ENCODE measurements around the gene SLC25A4.

SLC25A4 gene

DNA sequence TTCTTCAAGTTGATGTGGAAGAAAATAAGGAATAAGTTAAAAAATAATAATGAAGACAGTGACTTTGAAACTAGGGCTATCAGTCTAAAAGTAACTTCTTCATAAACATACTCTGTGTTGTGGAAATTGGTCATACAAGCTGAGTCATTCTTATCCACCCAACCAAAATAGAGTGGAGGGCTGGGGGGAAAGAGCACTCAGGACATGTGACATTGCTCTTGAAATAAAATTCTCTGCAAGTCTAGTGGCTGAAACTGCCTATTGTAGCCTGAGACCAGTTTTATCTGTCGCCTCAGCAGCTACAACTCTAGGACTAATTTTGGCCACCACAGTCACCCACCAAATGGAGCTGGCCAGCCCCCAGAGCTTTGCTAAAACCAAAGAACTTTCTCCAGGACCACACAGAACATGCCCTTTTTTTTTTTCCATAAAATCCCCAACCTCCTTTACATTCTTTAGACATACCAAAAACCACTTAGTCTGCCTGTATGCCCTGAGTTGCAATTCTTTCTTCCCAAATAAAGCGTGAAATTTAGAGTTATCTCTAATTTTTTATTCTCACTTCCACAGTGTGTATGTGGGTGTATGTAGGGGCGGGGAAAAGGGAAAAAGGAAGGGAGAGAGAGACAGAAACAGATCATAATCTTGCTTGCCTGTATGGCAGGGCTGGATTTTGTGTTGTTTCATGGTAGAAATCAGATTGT is 23.0 kb upstream of the SLC25A4 start:
- peaks cover 4% of the 10 kb centered on the region for H3K4me1 ChIP-seq (ENCODE audit: control insufficient read depth, insufficient read depth, low read length)
- H3K9me3 ChIP-seq (ENCODE audit: control insufficient read depth in 2 of 2, low read length in 2 of 2), result no peaks in the 10 kb centered on the region
- no peaks in the 10 kb centered on the region for H3K36me3 ChIP-seq (ENCODE audit: control insufficient read depth in 2 of 2, insufficient read depth in 2 of 2, low read length in 2 of 2)
- H3K9ac ChIP-seq (ENCODE audit: low read length in 2 of 2), result no peak overlapping the region
- no peaks in the 10 kb centered on the region for H3K27me3 ChIP-seq (ENCODE audit: control insufficient read depth in 1 of 2, insufficient read depth in 2 of 2, low read length in 2 of 2)
- H3K4me3 ChIP-seq (ENCODE audit: low read length in 2 of 2), result no peak overlapping the region
- no peak overlapping the region for H3K27ac ChIP-seq (ENCODE audit: low read length)

DNA sequence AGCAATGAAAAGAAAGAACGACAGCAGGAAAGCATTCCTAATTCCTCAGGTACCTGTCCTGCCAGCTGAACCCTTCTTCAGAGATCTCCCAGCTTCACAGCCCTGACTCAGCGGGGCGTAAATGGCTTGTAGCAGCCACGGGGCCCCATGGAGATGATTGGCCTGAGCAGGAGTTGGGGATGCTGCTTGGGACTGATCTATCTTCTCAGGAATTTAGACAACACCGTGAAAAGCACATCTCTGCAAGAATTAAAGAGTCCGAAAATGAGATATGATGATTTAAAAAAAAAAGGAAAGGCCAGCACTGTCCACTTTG is 22.5 kb upstream of the SLC25A4 start:
- no peak overlapping the region for H3K4me3 ChIP-seq (ENCODE audit: low read length in 2 of 2)
- H3K4me1 ChIP-seq (ENCODE audit: control insufficient read depth, insufficient read depth, low read length), result peaks cover 4% of the 10 kb centered on the region
- H3K36me3 ChIP-seq (ENCODE audit: control insufficient read depth in 2 of 2, insufficient read depth in 2 of 2, low read length in 2 of 2), result no peaks in the 10 kb centered on the region
- H3K9ac ChIP-seq (ENCODE audit: low read length in 2 of 2), result no peak overlapping the region
- no peaks in the 10 kb centered on the region for H3K9me3 ChIP-seq (ENCODE audit: control insufficient read depth in 2 of 2, low read length in 2 of 2)
- no peaks in the 10 kb centered on the region for H3K27me3 ChIP-seq (ENCODE audit: control insufficient read depth in 1 of 2, insufficient read depth in 2 of 2, low read length in 2 of 2)
- no peak overlapping the region for H3K27ac ChIP-seq (ENCODE audit: low read length)

DNA sequence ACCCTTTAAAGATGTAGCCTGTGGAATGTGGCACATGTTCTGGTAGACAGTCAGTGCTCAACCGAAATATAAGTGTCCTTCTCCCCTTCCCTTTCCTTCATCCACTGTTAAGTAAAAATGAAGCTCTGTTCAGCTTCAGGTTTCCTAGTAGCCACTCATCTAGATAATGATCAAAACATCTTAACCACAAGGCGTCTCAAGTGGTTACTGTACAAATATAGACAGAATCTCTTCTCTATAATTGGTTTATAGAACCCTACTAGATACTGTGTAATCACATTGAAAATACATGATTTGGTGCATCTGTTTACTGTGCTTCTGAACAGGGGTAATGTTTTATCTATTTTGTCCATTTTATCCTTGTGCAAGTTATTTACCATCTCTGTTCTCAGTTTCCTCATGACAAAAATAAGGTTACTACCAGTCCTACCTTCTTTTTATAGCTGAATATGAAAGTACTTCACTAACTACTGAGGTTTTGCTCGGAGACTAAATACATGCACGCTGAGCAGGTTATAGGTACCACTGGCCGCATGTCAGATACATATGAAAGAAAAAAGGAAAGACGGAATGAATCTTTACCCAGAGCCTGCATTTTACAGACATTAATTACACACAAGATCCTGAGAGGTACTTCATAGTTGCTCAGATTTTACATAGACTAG is 20.3 kb upstream of the SLC25A4 start:
- Histone ChIP-seq H3K4me1 (ENCODE audit: control insufficient read depth, insufficient read depth, low read length) (peaks cover 9% of the 10 kb centered on the region), H3K9ac (ENCODE audit: low read length in 2 of 2) (no peak overlapping the region), H3K36me3 (ENCODE audit: control insufficient read depth in 2 of 2, insufficient read depth in 2 of 2, low read length in 2 of 2) (no peaks in the 10 kb centered on the region), H3K27me3 (ENCODE audit: control insufficient read depth in 1 of 2, insufficient read depth in 2 of 2, low read length in 2 of 2) (no peaks in the 10 kb centered on the region), H3K27ac (ENCODE audit: low read length) (no peak overlapping the region), H3K4me3 (ENCODE audit: low read length in 2 of 2) (no peak overlapping the region), H3K9me3 (ENCODE audit: control insufficient read depth in 2 of 2, low read length in 2 of 2) (no peaks in the 10 kb centered on the region)

DNA sequence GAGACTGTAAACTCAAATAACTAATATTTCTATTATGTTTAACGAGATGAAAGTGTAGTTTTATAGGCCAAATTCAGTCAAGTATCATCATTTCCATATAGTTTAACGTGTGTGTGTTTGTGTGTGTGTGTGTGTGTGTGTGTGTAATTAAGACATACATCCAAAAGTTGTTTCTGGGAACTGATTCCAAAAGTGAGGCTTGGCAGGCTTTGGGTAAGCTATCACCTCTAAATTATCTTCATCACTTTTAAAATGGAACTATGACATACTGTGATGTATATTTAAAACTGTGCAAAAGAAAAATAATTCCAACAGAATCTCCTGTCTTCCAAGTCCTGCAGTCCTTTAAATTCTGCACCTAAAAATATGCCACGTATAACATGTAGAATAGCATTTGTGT is 19.1 kb upstream of the SLC25A4 start:
- Histone ChIP-seq H3K9me3 (ENCODE audit: control insufficient read depth in 2 of 2, low read length in 2 of 2) (no peaks in the 10 kb centered on the region), H3K27ac (ENCODE audit: low read length) (no peak overlapping the region), H3K4me1 (ENCODE audit: control insufficient read depth, insufficient read depth, low read length) (peaks cover 17% of the 10 kb centered on the region), H3K4me3 (ENCODE audit: low read length in 2 of 2) (no peak overlapping the region), H3K27me3 (ENCODE audit: control insufficient read depth in 1 of 2, insufficient read depth in 2 of 2, low read length in 2 of 2) (no peaks in the 10 kb centered on the region), H3K9ac (ENCODE audit: low read length in 2 of 2) (no peak overlapping the region), H3K36me3 (ENCODE audit: control insufficient read depth in 2 of 2, insufficient read depth in 2 of 2, low read length in 2 of 2) (no peaks in the 10 kb centered on the region)

DNA sequence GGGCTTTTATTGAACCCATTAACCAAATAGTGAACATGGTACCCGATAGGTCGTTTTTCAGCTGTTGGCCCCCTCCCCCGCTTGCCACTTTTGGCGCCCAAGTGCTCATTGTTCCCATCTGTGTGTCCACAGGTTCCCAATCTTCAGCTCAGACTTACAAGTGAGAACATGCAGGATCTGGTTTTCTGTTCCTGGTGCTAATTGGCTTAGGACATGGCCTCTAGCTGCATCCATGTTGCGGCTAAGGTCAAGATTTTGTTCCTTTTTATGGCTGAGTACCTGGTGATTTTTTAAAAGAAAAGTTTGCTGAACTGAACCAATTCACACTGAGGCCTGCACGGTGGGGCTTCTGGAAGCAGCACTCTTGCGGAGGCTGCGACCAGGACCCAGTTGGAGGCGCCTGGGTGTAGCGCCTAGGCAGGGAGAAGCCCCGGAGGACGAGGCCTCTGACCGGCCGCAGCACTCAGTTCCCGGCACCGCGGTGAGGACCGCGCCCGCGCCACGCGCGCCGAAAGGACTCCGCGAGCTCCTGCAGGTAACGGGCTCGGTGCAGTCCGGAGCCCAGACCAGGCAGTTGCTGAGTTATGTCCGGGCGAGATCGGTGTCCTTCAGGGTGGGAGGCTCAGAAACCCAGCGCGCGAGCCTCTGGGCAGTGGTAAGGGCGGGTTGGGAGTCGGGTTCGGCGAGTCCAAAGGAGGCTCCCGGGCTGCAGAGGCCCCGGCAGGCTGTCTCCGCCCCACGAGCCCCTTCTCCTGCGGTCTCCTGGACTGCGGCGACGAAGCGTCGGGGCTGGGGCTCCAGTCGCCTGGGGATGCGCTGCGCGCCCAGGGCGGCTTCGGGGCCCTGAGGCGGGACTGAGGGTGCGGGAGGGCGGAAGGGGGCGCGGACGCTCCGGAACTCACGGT is 15.8 kb upstream of the SLC25A4 start:
- Histone ChIP-seq H3K9ac (ENCODE audit: low read length in 2 of 2) (peak overlapping the region; percentile 42 to 45), H3K4me1 (ENCODE audit: control insufficient read depth, insufficient read depth, low read length) (peaks cover 18% of the 10 kb centered on the region)

DNA sequence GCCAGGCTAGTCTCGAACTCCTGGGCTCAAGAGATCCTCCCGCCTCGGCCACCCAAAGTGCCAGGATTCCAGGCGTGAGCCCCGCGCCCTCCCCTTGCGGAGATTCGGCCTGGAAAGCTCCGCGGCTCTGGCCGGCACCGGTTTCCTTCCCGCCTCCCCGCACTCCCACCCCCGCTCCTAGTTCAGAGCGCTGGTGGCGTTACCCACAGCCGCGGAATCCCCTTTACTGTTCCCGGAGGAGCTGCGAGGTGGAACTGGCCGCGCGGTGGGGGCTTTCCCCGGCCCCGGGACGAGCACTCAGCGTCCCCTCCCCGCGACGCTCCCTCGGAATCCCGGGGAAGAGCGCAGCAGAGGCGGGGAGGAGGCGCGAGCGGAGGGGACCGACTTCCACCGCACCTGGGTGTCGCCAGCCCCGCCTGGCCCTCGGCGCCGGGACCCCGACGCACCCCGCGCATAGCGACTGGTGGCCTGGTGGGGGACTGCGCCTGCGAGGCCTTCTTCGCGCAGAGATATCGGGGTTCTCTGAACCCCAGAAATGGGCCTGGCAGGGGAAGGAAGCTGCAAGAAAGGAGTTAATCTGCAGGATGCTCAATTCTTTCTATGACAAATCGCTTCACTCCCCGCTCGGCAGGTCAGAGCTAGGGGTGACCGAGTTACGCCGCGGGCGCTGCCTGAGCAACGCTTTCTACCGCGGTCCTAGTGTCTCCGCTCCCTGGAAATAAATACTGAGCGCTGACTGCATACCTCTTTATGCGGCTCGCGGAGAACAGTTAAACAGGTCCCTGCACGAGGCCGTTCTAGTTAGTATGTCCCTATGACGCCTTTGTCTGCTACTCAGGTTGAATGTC is 14.6 kb upstream of the SLC25A4 start:
- Histone ChIP-seq H3K36me3 (ENCODE audit: control insufficient read depth in 2 of 2, insufficient read depth in 2 of 2, low read length in 2 of 2) (no peaks in the 10 kb centered on the region), H3K9me3 (ENCODE audit: control insufficient read depth in 2 of 2, low read length in 2 of 2) (no peaks in the 10 kb centered on the region), H3K9ac (ENCODE audit: low read length in 2 of 2) (peak overlapping the region; percentile 41 to 64), H3K27me3 (ENCODE audit: control insufficient read depth in 1 of 2, insufficient read depth in 2 of 2, low read length in 2 of 2) (no peaks in the 10 kb centered on the region), H3K4me1 (ENCODE audit: control insufficient read depth, insufficient read depth, low read length) (peaks cover 18% of the 10 kb centered on the region), H3K27ac (ENCODE audit: low read length) (peak overlapping the region; percentile 58), H3K4me3 (ENCODE audit: low read length in 2 of 2) (peak overlapping the region; percentile 70 to 82)

More for the DNA sequence above, 15.8 kb upstream of the SLC25A4 start:
- H3K9me3 ChIP-seq (ENCODE audit: control insufficient read depth in 2 of 2, low read length in 2 of 2), result no peaks in the 10 kb centered on the region
- peak overlapping the region; percentile 76 to 82 for H3K4me3 ChIP-seq (ENCODE audit: low read length in 2 of 2)
- no peaks in the 10 kb centered on the region for H3K27me3 ChIP-seq (ENCODE audit: control insufficient read depth in 1 of 2, insufficient read depth in 2 of 2, low read length in 2 of 2)
- H3K27ac ChIP-seq (ENCODE audit: low read length), result no peak overlapping the region
- H3K36me3 ChIP-seq (ENCODE audit: control insufficient read depth in 2 of 2, insufficient read depth in 2 of 2, low read length in 2 of 2), result no peaks in the 10 kb centered on the region

DNA sequence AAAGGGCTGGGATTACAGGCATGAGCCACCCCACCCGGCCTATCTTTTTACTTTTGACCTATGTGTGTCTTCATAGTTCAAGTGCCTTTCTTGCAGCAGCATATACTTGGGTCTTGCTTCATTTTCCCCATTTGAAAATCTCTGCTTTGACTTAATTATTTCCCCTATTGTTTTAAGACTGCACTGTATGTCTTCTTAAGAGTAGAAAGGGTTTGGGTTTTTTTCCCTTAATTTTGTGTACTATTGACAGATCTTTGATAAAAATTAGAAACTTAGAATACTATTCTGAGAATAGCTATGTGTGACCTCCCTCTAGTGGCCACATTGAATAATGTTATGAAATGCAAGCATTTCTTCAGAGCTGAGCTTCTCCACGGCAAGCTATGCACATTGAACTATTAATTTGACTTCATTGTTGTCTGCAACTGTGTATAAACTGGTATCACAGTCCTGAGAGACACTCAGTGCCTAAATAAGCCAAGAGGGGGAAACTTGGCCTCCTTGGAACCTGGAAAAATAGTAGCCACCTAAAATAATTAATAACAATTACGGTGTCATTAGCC is 8.7 kb upstream of the SLC25A4 start:
- no peak overlapping the region for H3K9ac ChIP-seq (ENCODE audit: low read length in 2 of 2)
- H3K27ac ChIP-seq (ENCODE audit: low read length), result no peak overlapping the region
- no peaks in the 10 kb centered on the region for H3K36me3 ChIP-seq (ENCODE audit: control insufficient read depth in 2 of 2, insufficient read depth in 2 of 2, low read length in 2 of 2)
- H3K9me3 ChIP-seq (ENCODE audit: control insufficient read depth in 2 of 2, low read length in 2 of 2), result no peaks in the 10 kb centered on the region
- H3K4me3 ChIP-seq (ENCODE audit: low read length in 2 of 2), result no peak overlapping the region
- H3K27me3 ChIP-seq (ENCODE audit: control insufficient read depth in 1 of 2, insufficient read depth in 2 of 2, low read length in 2 of 2), result no peaks in the 10 kb centered on the region
- H3K4me1 ChIP-seq (ENCODE audit: control insufficient read depth, insufficient read depth, low read length), result no peaks in the 10 kb centered on the region

DNA sequence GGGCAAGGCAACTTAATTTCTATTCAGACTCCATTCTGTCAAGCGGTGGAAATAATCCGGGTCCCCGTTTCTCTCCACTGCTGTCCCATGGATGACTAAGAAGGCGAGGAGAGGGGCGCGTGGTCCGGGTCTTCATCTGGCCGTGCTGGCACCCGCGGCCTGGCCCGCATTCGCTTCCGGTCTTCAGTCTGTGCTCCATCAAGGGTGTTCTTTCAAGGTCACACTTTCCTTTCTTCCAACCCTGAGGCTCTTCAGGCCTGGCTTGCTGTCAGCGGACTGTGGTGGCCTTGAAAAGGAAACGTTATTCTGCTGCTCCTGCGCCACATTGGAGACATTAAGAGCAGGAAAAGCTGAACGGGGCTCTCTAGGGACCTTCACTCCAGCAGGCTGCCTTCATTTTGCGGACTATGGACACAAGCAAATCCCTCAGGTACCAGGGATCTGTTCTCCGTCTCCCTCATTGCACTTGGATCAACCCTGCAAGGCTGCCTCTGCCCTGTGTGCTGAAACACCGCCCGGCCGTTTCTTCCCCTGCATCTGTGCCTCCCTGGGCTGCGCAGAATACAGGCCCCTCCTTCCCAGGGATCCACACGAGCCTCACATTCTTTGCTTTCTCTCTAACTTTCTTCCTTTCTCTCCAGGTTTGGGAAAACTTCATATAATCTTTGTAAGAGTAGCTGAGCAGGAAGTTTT is 5.7 kb upstream of the SLC25A4 start:
- H3K9me3 ChIP-seq (ENCODE audit: control insufficient read depth in 2 of 2, low read length in 2 of 2), result no peaks in the 10 kb centered on the region
- no peaks in the 10 kb centered on the region for H3K27me3 ChIP-seq (ENCODE audit: control insufficient read depth in 1 of 2, insufficient read depth in 2 of 2, low read length in 2 of 2)
- H3K27ac ChIP-seq (ENCODE audit: low read length), result no peak overlapping the region
- H3K9ac ChIP-seq (ENCODE audit: low read length in 2 of 2), result no peak overlapping the region
- H3K36me3 ChIP-seq (ENCODE audit: control insufficient read depth in 2 of 2, insufficient read depth in 2 of 2, low read length in 2 of 2), result no peaks in the 10 kb centered on the region
- no peak overlapping the region for H3K4me3 ChIP-seq (ENCODE audit: low read length in 2 of 2)
- peaks cover 2% of the 10 kb centered on the region for H3K4me1 ChIP-seq (ENCODE audit: control insufficient read depth, insufficient read depth, low read length)

DNA sequence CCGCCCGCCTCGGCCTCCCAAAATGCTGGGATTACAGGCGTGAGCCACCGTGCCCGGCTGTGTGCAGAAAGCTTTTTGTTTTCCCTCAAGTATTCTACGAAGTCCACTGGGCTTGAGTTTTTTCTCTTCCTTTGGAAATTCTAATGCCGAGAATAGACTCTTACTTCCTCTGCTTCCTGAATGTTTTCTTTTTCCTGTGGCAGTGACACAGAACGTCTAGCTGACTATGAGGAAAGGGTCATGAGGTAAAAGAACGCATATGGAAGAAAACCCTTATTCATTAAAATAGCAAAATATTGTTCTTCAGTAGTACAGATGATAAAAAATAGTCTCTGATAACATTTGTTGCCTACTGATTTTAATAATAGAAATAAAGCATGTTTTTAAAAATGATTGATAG is 4.9 kb upstream of the SLC25A4 start:
- H3K27ac ChIP-seq (ENCODE audit: low read length), result no peak overlapping the region
- H3K4me3 ChIP-seq (ENCODE audit: low read length in 2 of 2), result no peak overlapping the region

More for the DNA sequence above, 4.9 kb upstream of the SLC25A4 start:
- Histone ChIP-seq H3K9me3 (ENCODE audit: control insufficient read depth in 2 of 2, low read length in 2 of 2) (no peaks in the 10 kb centered on the region), H3K4me1 (ENCODE audit: control insufficient read depth, insufficient read depth, low read length) (peaks cover 8% of the 10 kb centered on the region), H3K27me3 (ENCODE audit: control insufficient read depth in 1 of 2, insufficient read depth in 2 of 2, low read length in 2 of 2) (no peaks in the 10 kb centered on the region), H3K36me3 (ENCODE audit: control insufficient read depth in 2 of 2, insufficient read depth in 2 of 2, low read length in 2 of 2) (no peaks in the 10 kb centered on the region), H3K9ac (ENCODE audit: low read length in 2 of 2) (no peak overlapping the region)

All from stomach smooth muscle (tissue), 2 donors.